GM21423 (cell line): ENCODE measurements around the gene FAM20C.
"Not testable (repeated sequence)": the region's sequence is repeated elsewhere in the genome, so short reads cannot be mapped to it uniquely, and the experiment has no call there.

ENCODE experiments used
- ATAC-seq: cut with Tn5 transposase; IDR thresholded peaks from one replicate; pipeline ENCODE4 v1.9.1; 2021; ENCODE audit warnings: mild to moderate bottlenecking, moderate library complexity; ENCODE audit not compliant: unreplicated experiment

Gene FAM20C

GRCh38 chr7:191105-191980 is 1.0 kb upstream of the FAM20C start:
- no peak for ATAC-seq

GRCh38 chr7:192701-193480 is 520 bp downstream of the FAM20C start:
- ATAC-seq, result no peak

GRCh38 chr7:193481-194251 is 1.3 kb downstream of the FAM20C start:
- no peak for ATAC-seq

GRCh38 chr7:194252-195009 is 2.1 kb downstream of the FAM20C start:
- no peak for ATAC-seq

GRCh38 chr7:195010-195829 is 2.8 kb downstream of the FAM20C start:
- no peak for ATAC-seq

GRCh38 chr7:195830-196128 is 3.4 kb downstream of the FAM20C start:
- no peak for ATAC-seq

GRCh38 chr7:196283-196682 is 3.9 kb downstream of the FAM20C start:
- ATAC-seq, result no peak

- ATAC-seq, result no peak
Observed at GRCh38 chr7:196778-197321, 4.5 kb downstream of the FAM20C start.

- no peak for ATAC-seq
Observed at GRCh38 chr7:197413-198335, 5.3 kb downstream of the FAM20C start.

- ATAC-seq, result no peak
Observed at GRCh38 chr7:199483-200249, 7.3 kb downstream of the FAM20C start.

- ATAC-seq, result no peak
Observed at GRCh38 chr7:200290-200689, 7.9 kb downstream of the FAM20C start.

GRCh38 chr7:200704-201103 is 8.3 kb downstream of the FAM20C start:
- ATAC-seq, result no peak

GRCh38 chr7:204326-204725 is 12.0 kb downstream of the FAM20C start:
- ATAC-seq, result no peak

GRCh38 chr7:205115-206010 is 13.0 kb downstream of the FAM20C start:
- ATAC-seq, result no peak

GRCh38 chr7:206351-206750 is 14.0 kb downstream of the FAM20C start:
- ATAC-seq, result not testable (repeated sequence)

- no peak for ATAC-seq
Observed at GRCh38 chr7:207418-208129, 15.2 kb downstream of the FAM20C start.
